ENCODE results near the gene PCSK5.

GRCh38 chr9:75946766-75947165, 56.3 kb downstream of the PCSK5 start:
- TF ChIP-seq CTCF (IDR thresholded peaks at IDR 0.05) = no peak
- TF ChIP-seq POLR2AphosphoS5 (IDR thresholded peaks at IDR 0.05) = no peak
- no peak for TF ChIP-seq POLR2A (IDR thresholded peaks at IDR 0.05)

Measured in prostate gland (tissue), 2 donors.